Neuron (in vitro differentiated cells): ENCODE measurements around the gene HES6.

Experiments
- H2AFZ ChIP-seq: one replicate; pipeline ENCODE4 v1.6.1; 2013; ENCODE audit warnings: low read depth, mild to moderate bottlenecking, inconsistent platforms, low read length, moderate library complexity
- H3K27me3 ChIP-seq: one replicate; pipeline ENCODE4 v1.6.1; 2013; ENCODE audit warnings: low read length; ENCODE audit not compliant: insufficient read depth
- H3K36me3 ChIP-seq: one replicate; pipeline ENCODE4 v1.6.1; 2013; ENCODE audit warnings: low read length; ENCODE audit not compliant: insufficient read depth
- H3K4me1 ChIP-seq: one replicate; pipeline ENCODE4 v1.6.1; 2013; ENCODE audit warnings: low read length; ENCODE audit not compliant: insufficient read depth
- H3K4me3 ChIP-seq: 2 replicates; pipeline ENCODE4 v1.5.1; 2013; ENCODE audit warnings: mild to moderate bottlenecking, low read length, moderate library complexity
- H3K9me3 ChIP-seq: one replicate; pipeline ENCODE4 v1.6.1; 2013; ENCODE audit warnings: low read length

The HES6 gene

GRCh38 chr2:238256111-238256510 is 16.3 kb upstream of the HES6 start:
- Histone ChIP-seq H3K4me3 (no peak overlapping the region), H3K36me3 (peaks cover 26% of the 10 kb centered on the region), H3K27me3 (no peaks in the 10 kb centered on the region)

GRCh38 chr2:238255636-238256035 is 15.8 kb upstream of the HES6 start:
- Histone ChIP-seq H2AFZ (no peak overlapping the region), H3K36me3 (peaks cover 29% of the 10 kb centered on the region), H3K9me3 (no peaks in the 10 kb centered on the region), H3K27me3 (no peaks in the 10 kb centered on the region), H3K4me3 (no peak overlapping the region), H3K4me1 (peaks cover 3% of the 10 kb centered on the region)

More at GRCh38 chr2:238256111-238256510, 16.3 kb upstream of the HES6 start:
- Histone ChIP-seq H2AFZ (no peak overlapping the region), H3K4me1 (peaks cover 8% of the 10 kb centered on the region), H3K9me3 (no peaks in the 10 kb centered on the region)

- Histone ChIP-seq H2AFZ (no peak overlapping the region), H3K9me3 (no peaks in the 10 kb centered on the region), H3K36me3 (peaks cover 34% of the 10 kb centered on the region), H3K4me1 (no peaks in the 10 kb centered on the region), H3K4me3 (no peak overlapping the region), H3K27me3 (no peaks in the 10 kb centered on the region)
These were observed 15.3 kb upstream of the HES6 start for GRCh38 chr2:238255151-238255551.

- H3K27me3 ChIP-seq = no peaks in the 10 kb centered on the region
- H3K4me1 ChIP-seq = no peaks in the 10 kb centered on the region
- no peak overlapping the region for H2AFZ ChIP-seq
- H3K36me3 ChIP-seq = peaks cover 37% of the 10 kb centered on the region
- no peaks in the 10 kb centered on the region for H3K9me3 ChIP-seq
- no peak overlapping the region for H3K4me3 ChIP-seq
These were observed 14.4 kb upstream of the HES6 start for GRCh38 chr2:238254095-238254723.

DNA sequence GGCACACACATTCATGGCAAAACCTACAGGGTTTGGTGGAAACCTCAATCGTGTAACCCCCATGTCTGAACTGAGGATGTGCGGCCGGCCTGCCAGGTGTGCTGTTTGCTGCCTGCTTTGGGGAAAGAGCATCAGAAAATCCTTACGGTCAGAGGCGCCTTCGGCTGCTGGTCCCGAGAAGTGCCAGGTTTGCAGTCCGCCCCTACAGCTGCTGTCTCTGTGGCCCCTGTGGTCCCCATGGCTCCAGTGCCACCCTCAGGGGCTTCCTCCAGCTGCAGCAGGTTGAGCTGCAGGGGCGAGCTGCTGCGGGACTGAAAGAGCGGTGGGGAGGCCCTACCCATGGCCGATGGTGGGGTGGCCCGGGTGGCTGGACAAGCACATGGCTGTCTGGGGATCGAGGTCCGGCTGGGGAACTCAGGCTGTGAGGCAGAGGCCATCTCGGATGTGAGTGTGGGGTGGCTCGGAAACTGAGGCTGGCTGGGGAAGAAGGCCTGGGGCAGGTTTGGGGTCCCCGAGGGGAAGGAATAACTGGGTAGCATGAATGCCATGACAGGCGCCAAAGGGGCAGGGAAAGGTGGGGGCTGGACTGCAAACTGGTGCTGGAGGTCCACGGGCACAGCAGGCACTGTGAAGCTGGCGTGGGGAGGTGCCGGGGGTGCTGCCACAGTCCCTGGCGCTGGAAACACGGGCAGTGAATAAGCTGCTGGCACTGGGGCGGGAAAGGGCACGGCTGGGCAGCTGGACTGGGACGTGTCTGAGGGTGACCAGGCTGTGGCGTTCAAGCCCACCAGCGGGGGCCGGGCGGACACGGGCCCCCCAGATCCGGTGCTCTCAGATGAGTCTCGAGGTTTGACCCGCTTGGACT is 13.2 kb upstream of the HES6 start:
- Histone ChIP-seq H3K36me3 (peaks cover 39% of the 10 kb centered on the region), H3K4me3 (no peak overlapping the region), H3K9me3 (no peaks in the 10 kb centered on the region), H3K27me3 (no peaks in the 10 kb centered on the region), H3K4me1 (no peaks in the 10 kb centered on the region), H2AFZ (no peak overlapping the region)

DNA sequence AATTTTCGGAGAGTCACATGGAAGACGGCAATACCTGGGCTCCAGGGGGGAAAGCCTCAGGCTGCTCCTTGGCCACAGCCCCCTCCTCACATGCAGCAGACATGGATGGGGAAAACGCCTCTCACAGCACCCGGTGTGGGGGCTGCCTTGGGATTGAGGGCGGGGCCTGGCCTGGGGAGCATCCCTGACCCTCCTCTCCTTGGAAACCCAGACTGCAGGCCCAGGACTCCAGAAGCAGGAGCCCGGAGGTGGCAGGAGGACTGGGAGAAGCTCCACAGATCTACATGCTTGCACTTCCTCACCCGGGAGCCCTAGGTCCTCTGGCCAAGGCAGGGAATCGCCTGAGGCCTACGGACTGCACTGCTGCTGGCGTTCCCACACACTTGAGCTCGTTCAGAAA is 12.1 kb upstream of the HES6 start:
- no peaks in the 10 kb centered on the region for H3K4me1 ChIP-seq
- H3K4me3 ChIP-seq = no peak overlapping the region
- peaks cover 48% of the 10 kb centered on the region for H3K36me3 ChIP-seq
- no peaks in the 10 kb centered on the region for H3K27me3 ChIP-seq
- no peaks in the 10 kb centered on the region for H3K9me3 ChIP-seq
- H2AFZ ChIP-seq = no peak overlapping the region

- Histone ChIP-seq H3K27me3 (no peaks in the 10 kb centered on the region), H3K9me3 (no peaks in the 10 kb centered on the region), H3K36me3 (peaks cover 51% of the 10 kb centered on the region), H3K4me3 (no peak overlapping the region), H2AFZ (no peak overlapping the region), H3K4me1 (no peaks in the 10 kb centered on the region)
These were observed 11.5 kb upstream of the HES6 start for GRCh38 chr2:238251331-238251730.

GRCh38 chr2:238250896-238251295 is 11.1 kb upstream of the HES6 start:
- Histone ChIP-seq H3K4me3 (no peak overlapping the region), H3K4me1 (no peaks in the 10 kb centered on the region), H3K36me3 (peaks cover 51% of the 10 kb centered on the region), H2AFZ (no peak overlapping the region), H3K9me3 (no peaks in the 10 kb centered on the region), H3K27me3 (no peaks in the 10 kb centered on the region)

DNA sequence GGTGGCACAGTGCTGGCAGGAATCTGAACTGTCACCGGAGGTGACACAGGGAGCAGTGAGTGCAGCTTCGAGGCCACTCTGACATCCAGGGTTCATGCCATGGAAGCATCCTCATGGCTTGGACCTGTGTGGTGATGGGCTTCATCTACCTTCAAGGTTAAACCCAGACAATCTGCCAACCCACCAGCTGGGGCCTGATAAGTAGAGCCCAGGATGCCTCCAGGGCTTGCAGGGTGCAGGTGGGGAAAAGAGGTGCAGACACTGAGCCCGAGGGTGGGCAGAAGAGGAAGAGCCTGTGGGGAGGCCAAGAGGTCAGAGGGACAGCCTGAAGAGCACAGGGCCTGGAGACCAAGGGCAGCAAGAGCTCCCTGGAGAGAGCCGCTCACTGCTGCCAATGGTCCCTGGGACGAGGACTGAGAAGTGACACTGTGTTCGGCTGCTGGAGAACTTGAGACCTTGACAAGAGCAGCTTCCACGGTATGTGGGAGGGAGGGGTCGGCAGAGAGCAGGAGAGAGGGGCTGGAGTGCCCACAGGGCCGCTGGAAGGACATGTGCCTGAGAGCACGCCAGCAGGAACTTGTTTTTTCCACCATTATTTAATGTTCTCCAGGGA is 8.1 kb upstream of the HES6 start:
- Histone ChIP-seq H3K9me3 (no peaks in the 10 kb centered on the region), H3K4me1 (no peaks in the 10 kb centered on the region), H3K36me3 (peaks cover 44% of the 10 kb centered on the region)

DNA sequence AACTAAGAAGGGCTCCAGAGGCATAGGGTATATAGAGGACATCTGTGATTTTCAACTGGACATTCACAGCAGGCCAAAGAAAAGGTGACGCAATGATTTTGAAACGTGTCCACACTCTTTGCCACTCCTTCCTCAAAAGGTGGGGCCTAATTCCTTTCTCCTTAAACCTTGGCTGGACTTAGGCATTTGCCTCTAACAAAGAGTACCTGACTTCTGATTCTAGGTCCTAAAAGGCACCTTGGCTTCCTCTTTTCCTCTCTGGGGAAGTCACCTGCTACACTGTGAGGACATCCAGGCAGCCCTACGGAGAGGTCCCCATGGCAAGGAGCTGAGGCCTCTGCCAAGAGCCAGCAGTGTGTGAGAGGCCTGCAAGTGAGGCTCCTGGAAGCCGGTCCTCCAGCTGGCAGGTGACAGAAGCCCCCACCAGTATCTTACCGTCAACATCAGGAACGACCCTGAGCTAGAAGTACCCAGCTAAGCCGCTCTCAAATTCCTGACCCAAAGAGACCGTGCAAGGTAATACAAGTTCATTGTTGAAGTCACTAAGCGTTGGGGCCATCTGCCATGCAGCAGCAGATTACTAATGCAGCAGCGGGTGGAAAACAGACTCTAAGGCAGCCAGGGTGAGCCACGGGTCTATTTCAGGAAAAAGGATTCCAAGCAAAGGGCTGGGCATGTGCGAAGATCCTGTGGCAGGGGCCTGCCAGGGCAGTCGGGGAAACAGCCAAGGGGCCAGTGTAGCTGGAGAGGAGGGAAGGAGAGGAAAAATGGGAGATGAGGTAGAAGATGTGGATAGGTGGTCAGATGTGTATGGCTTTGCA is 7.4 kb upstream of the HES6 start:
- Histone ChIP-seq H3K36me3 (peaks cover 40% of the 10 kb centered on the region), H3K9me3 (no peaks in the 10 kb centered on the region), H2AFZ (no peak overlapping the region), H3K27me3 (no peaks in the 10 kb centered on the region), H3K4me1 (no peaks in the 10 kb centered on the region), H3K4me3 (no peak overlapping the region)

More for the DNA sequence above, 8.1 kb upstream of the HES6 start:
- H2AFZ ChIP-seq = no peak overlapping the region
- H3K4me3 ChIP-seq = no peak overlapping the region
- H3K27me3 ChIP-seq = no peaks in the 10 kb centered on the region

- Histone ChIP-seq H3K36me3 (peaks cover 22% of the 10 kb centered on the region), H2AFZ (no peak overlapping the region), H3K4me1 (no peaks in the 10 kb centered on the region), H3K4me3 (no peak overlapping the region), H3K27me3 (no peaks in the 10 kb centered on the region), H3K9me3 (no peaks in the 10 kb centered on the region)
These were observed 4.3 kb upstream of the HES6 start for GRCh38 chr2:238244151-238244550.

DNA sequence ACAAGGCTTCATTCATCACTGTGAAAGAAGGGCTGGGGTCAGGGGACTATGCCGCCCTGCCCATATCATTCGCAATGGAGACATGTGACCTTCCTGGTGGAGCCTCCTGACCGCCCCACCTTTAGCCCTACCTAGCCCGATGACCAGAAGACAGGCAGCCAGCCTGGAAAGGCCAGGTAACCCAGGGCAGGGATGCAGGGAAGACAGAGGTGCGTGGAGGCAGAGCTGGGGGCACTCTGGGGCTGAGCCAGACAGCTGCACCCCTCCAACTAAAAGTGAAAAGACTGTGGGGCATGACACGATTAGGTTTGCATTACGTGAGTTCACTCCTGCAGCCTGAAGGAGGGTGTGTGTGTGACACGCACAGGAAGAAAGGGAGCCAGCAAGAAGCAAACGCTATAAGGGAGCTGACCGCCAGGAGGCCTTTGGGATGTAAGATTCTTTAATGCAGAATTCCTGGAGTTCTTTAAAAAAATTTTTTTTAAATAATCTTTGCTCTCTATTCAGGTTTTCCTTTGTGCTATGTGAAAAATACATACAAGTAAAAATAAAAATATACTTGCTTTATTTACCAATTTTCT is 3.7 kb upstream of the HES6 start:
- H3K4me3 ChIP-seq = no peak overlapping the region
- peaks cover 5% of the 10 kb centered on the region for H3K4me1 ChIP-seq
- no peak overlapping the region for H2AFZ ChIP-seq
- peaks cover 22% of the 10 kb centered on the region for H3K36me3 ChIP-seq
- H3K27me3 ChIP-seq = no peaks in the 10 kb centered on the region
- H3K9me3 ChIP-seq = no peaks in the 10 kb centered on the region
